Caki2 (cell line): Measurements from ENCODE around the gene ZNF717. TPM values are rescaled to one million over a fixed set of nuclear protein-coding genes. Genes with fewer than 3 reads are reported as not detected.

Source experiments
- total RNA-seq: library from RNA; depleted of rRNA; stranded (reverse); fragments of >200 nt; shearing (Covaris generic); gene quantifications from 2 replicates; pipeline ENCODE4 v1.2.3, GENCODE V29; 2014; ENCODE audit warnings: low replicate concordance; rRNA removed

ZNF717 gene
- total RNA-seq, 1 experiment from 2014 or later = 16.8 TPM

Other genes starting within 250 kb of the ZNF717 start
- not detected in 2 replicates for gene FRG2C, start 121.2 kb downstream of the ZNF717 start, total RNA-seq